Stimulated activated CD8-positive, alpha-beta memory T cell treated with anti-CD3 and anti-CD28 coated beads, Interleukin-4, amount 100 ng/mL, for 4 hours (primary cell): ENCODE data around the gene NDE1.
"Not testable (repeated sequence)": the region's sequence is repeated elsewhere in the genome, so short reads cannot be mapped to it uniquely, and the experiment has no call there.

Experiments used
- DNase-seq, 2 donors: peaks; one replicate each; pipeline ENCODE4 v3.0.0-alpha.2; 2020; ENCODE audit warnings: low read depth in 2 of 2, low spot score in 1 of 2

NDE1 gene

GRCh38 chr16:15692508-15692907, 42.5 kb downstream of the NDE1 start:
- DNase-seq, result not testable (repeated sequence)

- DNase-seq, result no peak
Observed at GRCh38 chr16:15694499-15694898, 44.5 kb downstream of the NDE1 start.

- no peak for DNase-seq
Observed at GRCh38 chr16:15699819-15700218, 49.8 kb downstream of the NDE1 start.

GRCh38 chr16:15701367-15701766, 51.3 kb downstream of the NDE1 start:
- DNase-seq, result no peak

- no peak for DNase-seq
Observed at GRCh38 chr16:15701975-15702970, 52.2 kb downstream of the NDE1 start.

DNA sequence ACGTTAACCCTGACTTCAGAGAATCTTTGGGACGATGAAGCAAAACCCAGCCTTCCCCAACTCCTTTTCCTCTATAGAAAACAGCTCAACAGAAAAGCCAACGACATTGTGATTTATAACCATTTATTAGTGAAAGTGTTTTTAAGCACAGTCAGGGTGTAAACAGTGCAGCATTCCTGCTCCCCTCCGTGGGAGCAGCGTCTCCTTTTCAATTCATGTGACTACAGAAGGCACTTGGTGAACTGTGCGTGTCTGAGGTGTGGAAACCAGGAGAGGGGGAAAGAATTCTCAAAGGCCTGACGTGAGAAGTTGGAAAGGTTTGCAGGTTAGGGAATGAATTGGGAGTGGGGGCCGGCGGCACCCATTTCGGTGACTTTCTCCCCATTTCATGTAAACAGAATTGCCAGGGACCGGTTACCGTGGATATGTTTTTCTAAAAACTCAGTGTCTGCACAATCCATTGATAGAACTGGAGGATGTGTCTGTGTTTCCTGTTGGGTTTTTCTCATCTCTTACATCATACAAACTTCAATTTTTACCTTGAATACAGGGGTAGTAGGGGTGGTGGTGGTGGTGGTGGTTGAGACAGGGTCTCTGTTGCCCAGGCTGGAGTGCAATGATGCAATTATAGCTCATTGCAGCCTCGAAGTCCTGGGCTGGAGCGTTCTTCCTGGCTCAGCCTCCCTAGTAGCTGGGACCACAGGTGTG, 53.1 kb downstream of the NDE1 start:
- DNase-seq, result no peak

DNA sequence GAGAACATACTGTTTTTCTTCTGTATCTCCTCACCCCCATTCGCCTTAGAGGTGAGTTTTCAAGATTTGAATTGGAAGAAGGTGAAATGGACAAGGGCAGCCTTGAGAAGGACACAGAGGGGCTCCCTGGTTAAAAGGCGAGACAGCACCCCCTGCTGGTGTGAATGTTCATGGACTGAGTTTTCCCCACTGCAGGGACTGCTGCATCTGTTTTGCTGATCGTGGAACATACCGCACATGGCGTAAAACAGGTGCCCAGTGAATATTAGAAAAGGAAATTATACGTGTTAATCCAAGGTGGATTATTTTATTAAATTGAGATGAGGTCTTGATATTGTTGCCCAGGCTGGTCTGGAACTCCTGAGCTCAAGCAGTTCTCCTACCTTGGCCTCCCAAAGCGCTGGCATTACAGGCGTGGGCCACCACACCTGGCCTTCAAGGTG, 54.5 kb downstream of the NDE1 start:
- peak; percentile 36 to 76 for DNase-seq

- no peak for DNase-seq
Observed at GRCh38 chr16:15705064-15705565, 55.1 kb downstream of the NDE1 start.

GRCh38 chr16:15707332-15707731, 57.3 kb downstream of the NDE1 start:
- DNase-seq, result no peak

GRCh38 chr16:15708096-15708495, 58.1 kb downstream of the NDE1 start:
- no peak for DNase-seq

DNA sequence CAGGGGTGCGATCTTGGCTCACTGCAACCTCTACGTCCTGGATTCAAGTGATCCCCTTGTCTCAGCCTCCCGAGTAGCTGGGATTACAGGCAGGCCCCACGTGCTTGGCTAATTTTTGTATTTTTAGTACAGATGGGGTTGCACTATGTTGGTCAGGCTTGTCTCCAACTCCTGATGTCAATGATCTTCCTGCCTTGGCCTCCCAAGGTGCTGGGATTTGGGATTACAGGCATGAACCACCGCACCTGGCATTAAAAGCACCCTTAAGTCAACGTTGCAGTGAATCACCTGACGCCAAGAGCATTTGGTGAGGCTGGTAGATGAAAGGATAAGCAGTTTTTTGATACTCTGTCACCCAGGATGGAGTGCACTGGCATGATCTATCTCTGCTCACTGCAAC, 59.0 kb downstream of the NDE1 start:
- no peak for DNase-seq

GRCh38 chr16:15714393-15715172, 64.5 kb downstream of the NDE1 start:
- DNase-seq, result no peak

DNA sequence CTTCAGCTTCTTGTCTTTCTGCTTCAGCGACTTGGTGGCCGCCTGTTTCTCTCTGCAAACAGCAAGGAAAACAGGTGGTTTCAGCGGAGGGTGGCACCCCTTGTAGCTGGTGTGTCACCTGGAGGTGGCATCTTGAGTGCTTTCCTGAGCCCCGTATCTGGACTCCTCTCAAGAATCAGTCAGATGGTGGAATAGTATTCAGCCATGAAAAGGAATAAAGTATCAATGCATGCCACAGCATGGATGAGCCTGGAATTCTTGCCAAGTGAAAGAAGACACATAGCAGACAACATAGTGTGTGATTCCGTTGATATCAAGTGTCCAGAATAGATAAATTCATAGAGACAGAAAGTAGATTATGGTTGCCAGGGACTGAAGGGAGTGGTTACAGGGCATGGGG, 65.2 kb downstream of the NDE1 start:
- DNase-seq, result no peak

DNA sequence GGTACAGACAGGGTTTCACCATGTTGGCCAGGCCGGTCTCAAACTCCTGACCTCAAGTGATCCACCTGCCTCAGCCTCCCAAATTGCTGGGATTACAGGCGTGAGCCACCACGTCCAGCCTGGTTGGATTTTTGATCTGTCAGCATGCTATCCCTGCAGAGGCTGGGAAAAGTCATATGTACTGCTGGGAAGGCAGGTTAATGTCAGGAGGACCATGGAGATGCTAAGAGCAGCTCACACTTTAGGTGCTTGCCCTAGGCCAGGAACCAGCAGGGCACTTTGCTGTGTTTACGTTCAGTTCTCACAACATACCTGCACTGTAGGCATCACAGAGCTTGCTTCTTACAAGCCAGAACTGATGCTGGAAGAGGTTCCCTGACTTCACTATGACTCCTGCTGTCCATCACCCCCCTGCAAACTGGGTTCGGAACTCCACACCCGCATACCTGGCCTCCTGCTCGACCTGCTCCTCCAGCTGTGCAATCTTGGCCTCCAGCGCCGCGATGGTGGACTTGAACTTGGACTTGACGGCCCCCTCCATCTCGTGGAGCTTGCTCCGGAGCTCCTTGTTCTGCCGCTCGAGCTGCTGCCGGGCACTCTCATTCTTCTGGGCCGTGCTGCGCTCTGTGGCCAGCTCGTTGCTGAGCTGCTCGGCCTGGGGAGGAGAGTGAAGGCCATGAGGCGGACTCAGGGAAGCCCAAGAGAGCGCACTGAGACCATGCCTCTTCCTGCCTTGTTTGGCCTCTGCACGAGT, 66.8 kb downstream of the NDE1 start:
- no peak for DNase-seq

DNA sequence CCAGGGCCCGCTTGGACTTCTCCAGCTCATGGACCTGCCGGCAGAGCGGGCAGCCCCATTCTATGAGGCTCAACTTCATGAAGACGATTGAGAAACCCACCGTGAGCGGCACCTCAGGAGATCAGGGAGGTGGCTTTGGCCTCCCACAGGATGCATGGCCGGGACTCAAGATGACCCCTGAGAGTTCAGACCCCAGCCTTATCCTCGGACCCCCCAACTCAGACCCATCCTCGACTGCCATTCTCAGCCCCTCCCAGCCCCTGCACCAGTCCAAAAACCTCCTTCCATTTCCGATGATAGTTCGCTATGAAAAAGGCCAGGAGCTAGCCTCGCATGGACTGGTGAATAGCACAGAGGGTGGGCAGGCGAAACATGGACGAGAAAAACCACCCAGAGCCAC, 71.0 kb downstream of the NDE1 start:
- no peak for DNase-seq

DNA sequence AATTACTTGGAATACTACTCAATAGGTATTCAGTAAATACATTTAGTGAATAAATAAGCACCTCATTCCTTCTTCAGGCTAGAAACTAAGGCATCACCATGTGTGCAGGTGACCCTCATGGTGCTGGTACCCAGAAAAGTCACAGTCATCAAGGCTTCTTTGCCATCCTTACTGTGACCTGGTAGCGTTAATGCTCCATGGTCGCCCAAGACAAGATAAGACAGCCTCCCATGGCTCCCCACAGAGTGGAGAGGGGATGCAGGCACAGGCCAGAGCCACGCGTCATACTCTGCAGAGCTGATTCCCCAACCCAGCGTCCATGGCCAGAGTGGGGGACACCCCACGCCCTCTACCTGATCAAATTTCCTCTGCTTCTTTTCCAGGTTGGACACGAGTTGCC, 73.8 kb downstream of the NDE1 start:
- DNase-seq, result no peak

- DNase-seq, result no peak
Observed at GRCh38 chr16:15725641-15726240, 75.7 kb downstream of the NDE1 start.

DNA sequence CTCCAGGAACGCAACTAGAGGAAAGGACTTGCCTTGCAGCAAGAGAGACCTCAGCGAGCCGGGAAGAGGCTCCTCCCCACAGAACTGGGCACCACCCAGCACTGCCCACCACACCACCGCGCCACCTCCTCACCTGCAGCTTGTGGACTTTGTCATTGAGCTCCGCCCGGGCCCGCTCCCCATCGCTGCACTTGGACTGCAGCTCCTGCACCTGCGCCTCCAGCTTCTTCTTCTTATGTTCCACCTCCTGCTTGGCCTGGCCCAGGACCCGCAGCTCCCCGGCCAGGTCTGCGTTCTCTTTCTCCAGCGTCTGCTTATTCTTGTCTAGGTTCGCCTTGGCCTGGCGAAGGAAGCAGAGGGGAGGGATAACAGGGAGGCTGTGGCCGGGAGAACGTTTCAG, 76.7 kb downstream of the NDE1 start:
- DNase-seq, result no peak

GRCh38 chr16:15727697-15728096, 77.7 kb downstream of the NDE1 start:
- DNase-seq, result not testable (repeated sequence)

GRCh38 chr16:15729152-15729551, 79.1 kb downstream of the NDE1 start:
- no peak for DNase-seq
